H1 (cell line): Measurements from ENCODE around the gene UNC5B. TPM values are rescaled to one million over a fixed set of nuclear protein-coding genes. Genes with fewer than 3 reads are reported as not detected.
A peak's percentile ranks its signal among the peaks of the same experiment; 100 is the strongest.

Experiments
- CTCF ChIA-PET: fragments of 300-600 bp; sonication (Branson Sonifier 250); formaldehyde crosslinking; loops from one replicate; lab custom pipeline; 2021; ENCODE audit not compliant: partially characterized antibody; lab: Charles Lee
- POLR2A ChIA-PET: fragments of 300-600 bp; sonication (Branson Sonifier 250); formaldehyde crosslinking; loops from one replicate; lab custom pipeline; 2021; ENCODE audit warnings: inconsistent platforms; ENCODE audit not compliant: partially characterized antibody; lab: Charles Lee
- DNase-seq, 2 experiments: peaks; one replicate each; pipeline versions ENCODE4 v3.0.0 to v3.0.0-alpha.2; 2010 to 2022; ENCODE audit warnings: low spot score in 2 of 2, low read depth in 1 of 2, mixed read lengths in 1 of 2
- FAIRE-seq: peaks from 2 replicates; lab custom pipeline; 2011; peaks lifted over from hg19 to GRCh38; lab: Jason Lieb, UNC
- H2AFZ ChIP-seq: 2 replicates; pipeline ENCODE4 v1.8.1; 2012; ENCODE audit warnings: low read length, inconsistent platforms
- H2AK5ac ChIP-seq: 2 replicates; pipeline ENCODE4 v1.6.1; 2013; ENCODE audit warnings: low read depth, low read length
- H2BK120ac ChIP-seq: replicated peaks from 2 replicates; pipeline ENCODE3; 2013; ENCODE audit warnings: low read depth, low read length, inconsistent platforms
- H2BK12ac ChIP-seq: 2 replicates; pipeline ENCODE4 v1.6.1; 2013; ENCODE audit warnings: low read depth, low read length
- H2BK15ac ChIP-seq: 2 replicates; pipeline ENCODE4 v1.6.1; 2013; ENCODE audit warnings: low read length
- H2BK20ac ChIP-seq: 2 replicates; pipeline ENCODE4 v1.6.1; 2013; ENCODE audit warnings: low read length
- H2BK5ac ChIP-seq: 2 replicates; pipeline ENCODE4 v1.6.1; 2013; ENCODE audit warnings: low read depth, low read length
- H3K14ac ChIP-seq: 2 replicates; pipeline ENCODE4 v1.6.1; 2013; ENCODE audit warnings: inconsistent platforms; ENCODE audit not compliant: insufficient read length
- H3K18ac ChIP-seq: 2 replicates; pipeline ENCODE4 v1.6.1; 2013; ENCODE audit warnings: low read length; ENCODE audit errors: extremely low read depth
- H3K23ac ChIP-seq: 2 replicates; pipeline ENCODE4 v1.6.1; 2013; ENCODE audit warnings: inconsistent platforms; ENCODE audit not compliant: insufficient read length
- H3K23me2 ChIP-seq: 2 replicates; pipeline ENCODE4 v1.6.1; 2013; ENCODE audit warnings: low read depth, low read length
- H3K27ac ChIP-seq: 2 replicates; pipeline ENCODE4 v1.6.1; 2011; ENCODE audit warnings: low read depth, low read length, inconsistent platforms
- H3K27me3 ChIP-seq, 4 experiments: replicated peaks in 1 of 4; 1 replicate in 1 of 4; 2 replicates in 3 of 4; pipeline versions ENCODE4 v1.6.1 to v1.8.1; 2011 to 2013; ENCODE audit warnings: low read length in 3 of 4, mild to moderate bottlenecking in 3 of 4, inconsistent platforms in 2 of 4, mixed read lengths in 2 of 4, moderate library complexity in 1 of 4; ENCODE audit not compliant: control insufficient read depth in 3 of 4, insufficient read depth in 3 of 4; ENCODE audit errors: extremely low read depth in 1 of 4
- H3K36me3 ChIP-seq, 4 experiments: 2 replicates each; pipeline versions ENCODE4 v1.6.1 to v1.8.1; 2011 to 2013; ENCODE audit warnings: mild to moderate bottlenecking in 4 of 4, low read length in 3 of 4, moderate library complexity in 2 of 4, control low read depth in 1 of 4, inconsistent platforms in 1 of 4; ENCODE audit not compliant: insufficient read depth in 4 of 4, control insufficient read depth in 2 of 4
- H3K4ac ChIP-seq: replicated peaks from 2 replicates; pipeline ENCODE3; 2013; ENCODE audit warnings: low read length, low read depth, mixed read lengths, inconsistent platforms; ENCODE audit not compliant: insufficient read length
- H3K4me1 ChIP-seq, 4 experiments: replicated peaks in 1 of 4; 1 replicate in 1 of 4; 2 replicates in 3 of 4; pipeline versions ENCODE4 v1.6.1 to v1.8.1; 2011 to 2013; ENCODE audit warnings: low read length in 3 of 4, inconsistent platforms in 2 of 4, mixed read lengths in 1 of 4; ENCODE audit not compliant: insufficient read depth in 4 of 4, control insufficient read depth in 3 of 4
- H3K4me2 ChIP-seq, 2 experiments: 2 replicates each; pipeline versions ENCODE4 v1.6.1 to v1.8.1; 2011 to 2013; ENCODE audit warnings: low read depth in 2 of 2, low read length in 2 of 2, control low read depth in 1 of 2, inconsistent platforms in 1 of 2, mild to moderate bottlenecking in 1 of 2; ENCODE audit not compliant: insufficient read depth in 1 of 2
- H3K4me3 ChIP-seq, 4 experiments: fragments of 200-600, 300-600 bp in 1 of 4; sonication (generic), shearing (Covaris generic), sonication (Bioruptor Twin) in 1 of 4; 2 replicates each; pipeline versions ENCODE4 v1.5.1 to v1.8.1; 2011 to 2016; ENCODE audit warnings: low read length in 4 of 4, low read depth in 3 of 4, control low read depth in 2 of 4, inconsistent platforms in 2 of 4, mild to moderate bottlenecking in 2 of 4, mixed read lengths in 1 of 4, moderate library complexity in 1 of 4; ENCODE audit not compliant: insufficient read depth in 2 of 4; ENCODE audit errors: extremely low read depth in 1 of 4
- H3K56ac ChIP-seq: replicated peaks from 2 replicates; pipeline ENCODE3; 2013; ENCODE audit warnings: low read depth, mild to moderate bottlenecking, mixed read lengths, low read length, inconsistent platforms; ENCODE audit not compliant: insufficient read length
- H3K79me1 ChIP-seq: 2 replicates; pipeline ENCODE4 v1.6.1; 2013; ENCODE audit warnings: low read depth, low read length, control low read depth
- H3K79me2 ChIP-seq, 2 experiments: 2 replicates each; pipeline versions ENCODE4 v1.6.1 to v1.8.1; 2012 to 2013; ENCODE audit warnings: low read length in 2 of 2, mild to moderate bottlenecking in 2 of 2, inconsistent platforms in 1 of 2; ENCODE audit not compliant: insufficient read depth in 2 of 2, control insufficient read depth in 1 of 2
- H3K9ac ChIP-seq, 4 experiments: replicated peaks in 1 of 4; 1 replicate in 1 of 4; 2 replicates in 3 of 4; pipeline versions ENCODE4 v1.6.1 to v1.8.1; 2011 to 2013; ENCODE audit warnings: low read depth in 3 of 4, low read length in 3 of 4, control low read depth in 2 of 4, mild to moderate bottlenecking in 2 of 4, moderate library complexity in 2 of 4, inconsistent platforms in 1 of 4; ENCODE audit errors: extremely low read depth in 1 of 4
- H3K9me3 ChIP-seq, 2 experiments: 2 replicates each; pipeline versions ENCODE4 v1.6.1 to v1.8.1; 2012 to 2013; ENCODE audit warnings: mild to moderate bottlenecking in 2 of 2, moderate library complexity in 2 of 2, control low read depth in 1 of 2, inconsistent platforms in 1 of 2, low read depth in 1 of 2, low read length in 1 of 2, mixed read lengths in 1 of 2; ENCODE audit not compliant: insufficient read depth in 2 of 2
- H4K20me1 ChIP-seq, 2 experiments: replicated peaks in 1 of 2; 2 replicates each; pipeline versions ENCODE3 to v1.8.1; 2011 to 2013; ENCODE audit warnings: inconsistent platforms in 2 of 2, low read length in 2 of 2, mild to moderate bottlenecking in 1 of 2; ENCODE audit not compliant: insufficient read depth in 2 of 2, control insufficient read depth in 1 of 2
- H4K5ac ChIP-seq: 2 replicates; pipeline ENCODE4 v1.6.1; 2013; ENCODE audit warnings: low read length, low read depth, mixed read lengths, inconsistent platforms; ENCODE audit not compliant: insufficient read length
- H4K8ac ChIP-seq: 2 replicates; pipeline ENCODE4 v1.8.0; 2013; ENCODE audit warnings: mild to moderate bottlenecking, moderate library complexity, low read length, inconsistent platforms; ENCODE audit not compliant: insufficient read depth; ENCODE audit errors: extremely low read depth
- H4K91ac ChIP-seq: replicated peaks from 2 replicates; pipeline ENCODE3; 2013; ENCODE audit warnings: low read length, mixed read lengths, inconsistent platforms; ENCODE audit not compliant: insufficient read length
- CBX8 ChIP-seq: fragments of 300-800, 300-1000 bp; sonication (generic); IDR thresholded peaks from 2 replicates; pipeline ENCODE4 v1.7.1; 2016; ENCODE audit warnings: low read depth, low read length, borderline replicate concordance
- CHD1 ChIP-seq: IDR thresholded peaks from 2 replicates; pipeline ENCODE4 v1.6.1; 2012; ENCODE audit warnings: low read depth, low read length, improper control_type of control experiment
- POU5F1 ChIP-seq: IDR thresholded peaks from 2 replicates; pipeline ENCODE4 v1.6.1; 2011; ENCODE audit warnings: low read depth, mild to moderate bottlenecking, low read length, moderate library complexity
- SIN3A ChIP-seq, 2 experiments: IDR thresholded peaks in 1 of 2; conservative IDR thresholded peaks in 1 of 2; 2 replicates each; pipeline ENCODE4 v1.6.1; 2011 to 2012; ENCODE audit warnings: low read length in 2 of 2, improper control_type of control experiment in 1 of 2, low read depth in 1 of 2, mild to moderate bottlenecking in 1 of 2
- SP4 ChIP-seq: IDR thresholded peaks from 2 replicates; pipeline ENCODE4 v1.6.1; 2012; ENCODE audit warnings: low read length, inconsistent platforms
- TBP ChIP-seq: IDR thresholded peaks from 2 replicates; pipeline ENCODE4 v1.6.1; 2011; ENCODE audit warnings: low read depth, low read length, improper control_type of control experiment
- WGBS, 2 experiments: shearing (Covaris generic) in 1 of 2; methylation state at CpG; one replicate each; pipeline versions ENCODE4 v1.1.6 to v1.1.7; 2013 to 2015; ENCODE audit warnings: low lambda C conversion rate in 2 of 2, mixed read lengths in 2 of 2, inconsistent platforms in 1 of 2, low coverage in 1 of 2, missing lambda C conversion rate in 1 of 2; ENCODE audit not compliant: insufficient replicate concordance in 2 of 2, insufficient coverage in 1 of 2, insufficient read length in 1 of 2; ENCODE audit errors: extremely low coverage in 1 of 2, missing lambda C conversion rate in 1 of 2; 5-methylcytosine and 5-hydroxymethylcytosine counted together
- polyA plus RNA-seq, 7 experiments: library from polyadenylated mRNA; depleted of rRNA in 3 of 7; stranded (reverse) in 5 of 7; unstranded in 2 of 7; fragments of >200 nt in 5 of 7; fragments of 200-250 nt in 2 of 7; gene quantifications; 1 replicate in 5 of 7; 2 replicates in 1 of 7; 4 replicates in 1 of 7; pipeline versions ENCODE4 v1.2.1 to v1.2.3, GENCODE V29; 2011 to 2013; ENCODE audit warnings: missing spikeins in 2 of 7, mixed read lengths in 2 of 7
- total RNA-seq: library from RNA; stranded (reverse); fragmentation: NEBNext Ultra II Directional; extraction: Animal tissue kit (Norgen Biotek cat#: 25700); gene quantifications from 2 replicates; pipeline ENCODE4 v1.2.1, GENCODE V29; 2021
- TF ChIP-seq, protein P1 (sequence below): IDR thresholded peaks from 2 replicates; pipeline ENCODE4 v1.6.1; 2011; ENCODE audit warnings: low read depth, mild to moderate bottlenecking, low read length; ENCODE audit not compliant: insufficient read depth

The UNC5B gene
- total and polyA plus RNA-seq, 2 of the 8 experiments (the other 6 are each of a cell fraction or from before 2014, with no cell fraction given): 27.9 to 31.8 TPM

DNA sequence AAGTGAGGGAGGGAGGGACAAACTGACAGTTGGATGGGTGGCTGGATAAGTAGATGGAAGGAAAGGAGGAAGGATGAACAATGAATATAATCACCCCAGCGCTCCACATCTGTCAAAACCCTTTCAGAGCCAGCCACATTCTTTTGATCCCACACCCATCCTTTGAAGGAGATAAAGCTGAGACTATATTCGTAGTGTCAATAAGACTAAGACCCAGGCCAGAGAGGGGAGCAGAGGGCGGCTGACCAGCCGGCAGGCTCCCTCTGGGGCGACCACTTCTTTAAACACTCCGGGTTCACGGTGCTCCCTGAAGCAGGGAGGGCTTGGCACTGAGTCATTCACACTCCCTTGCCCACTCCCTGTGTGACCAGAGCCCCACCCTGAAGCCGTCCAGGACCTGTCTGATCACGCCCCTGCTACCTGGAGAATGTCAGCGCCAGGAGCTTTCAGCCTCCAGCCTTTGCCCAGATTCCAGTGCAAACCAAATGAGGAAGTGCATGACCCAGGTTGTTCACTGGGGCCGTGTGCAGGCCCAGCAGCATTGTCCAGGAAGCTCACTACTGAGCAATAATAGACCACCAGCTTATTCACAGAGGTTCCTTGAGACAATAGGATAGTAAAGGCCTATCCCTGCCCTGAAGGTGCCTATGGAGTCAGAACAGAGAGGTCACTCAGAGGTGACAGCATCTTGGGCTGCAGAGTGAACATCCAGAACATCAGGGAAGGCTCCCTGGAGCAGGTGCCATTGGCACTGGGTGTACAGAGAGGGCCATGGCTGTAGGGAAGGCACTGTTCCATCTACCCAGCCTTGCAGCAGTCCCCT lies 34.4 kb downstream of the UNC5B start:
- Histone ChIP-seq H4K20me1 (peaks cover 13 to 15% of the 10 kb centered on the region in 2 experiments), H3K9me3 (no peaks in the 10 kb centered on the region), H4K8ac (peak overlapping the region; percentile 63; the same call in 1 of the 2 replicates), H3K18ac (no peak overlapping the region), H2AK5ac (no peak overlapping the region), H3K4me3 (no peak overlapping the region), H3K23ac (no peak overlapping the region), H3K9ac (no peak overlapping the region), H3K4ac (no peak overlapping the region), H3K27ac (no peak overlapping the region), H3K36me3 (no peaks in the 10 kb centered on the region), H3K4me1 (peaks cover 0 to 1% (median 0%) of the 10 kb centered on the region in 4 experiments; a peak in 2 of 7 replicates), H2BK12ac (no peak overlapping the region), H3K27me3 (no peaks in the 10 kb centered on the region; a peak in 1 of 7 replicates), H3K23me2 (no peaks in the 10 kb centered on the region), H4K91ac (no peak overlapping the region), H4K5ac (no peak overlapping the region), H3K14ac (peak overlapping the region; percentile 38), H3K56ac (no peak overlapping the region), H2BK15ac (no peak overlapping the region), H2BK5ac (0 out of 2 replicates have a peak overlapping the region, but pooled peaks have one; percentile 9), H2BK120ac (no peak overlapping the region), H3K79me2 (peaks cover 0 to 3% of the 10 kb centered on the region in 2 experiments; a peak in 1 of 4 replicates), H3K4me2 (no peak overlapping the region), H3K79me1 (peaks cover 7% of the 10 kb centered on the region), H2BK20ac (no peak overlapping the region), H2AFZ (no peak overlapping the region)
- ChIA-PET POLR2A (no interaction called here), CTCF (interaction anchor here (0.7 to 7.2 kb wide), 6 partner anchors 19 to 343 kb away, joined by 3 to 72 read pairs (median 4); no protein-coding TSS in a partner anchor)
- 80% methylated on average over 11 of the region's 11 CpGs; no CpG with 5 or more reads in 1 of the 2 experiments for whole genome bisulfite sequencing, 2 experiments
- FAIRE-seq (no peak), DNase-seq (no peak)
- no peak for TF ChIP-seq CHD1
- TF ChIP-seq SP4: no peak
- no peak for TF ChIP-seq CBX8
- no peak for TF ChIP-seq SIN3A (conservative IDR thresholded peaks at IDR 0.05 in 1 of 2, IDR thresholded peaks at IDR 0.05 in 1 of 2; ENCODE audit: low read depth in 1 of 2, low read length in 2 of 2)
- no peak for TF ChIP-seq POU5F1
- TF ChIP-seq TBP: no peak
- TF ChIP-seq, protein P1, sequence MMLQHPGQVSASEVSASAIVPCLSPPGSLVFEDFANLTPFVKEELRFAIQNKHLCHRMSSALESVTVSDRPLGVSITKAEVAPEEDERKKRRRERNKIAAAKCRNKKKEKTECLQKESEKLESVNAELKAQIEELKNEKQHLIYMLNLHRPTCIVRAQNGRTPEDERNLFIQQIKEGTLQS: no peak
